ENCODE measurements around the gene GALNT18.

GRCh38 chr11:11292839-11293238 lies 329.0 kb downstream of the GALNT18 start:
- TF ChIP-seq POLR2AphosphoS5 (IDR thresholded peaks at IDR 0.05; ENCODE audit: insufficient read depth in 1 of 2, low read depth in 1 of 2): no peak
- no peak for TF ChIP-seq CTCF (IDR thresholded peaks at IDR 0.05)
